ENCODE data around the gene KIFC1. TPM values are rescaled to one million over a fixed set of nuclear protein-coding genes. Genes with fewer than 3 reads are reported as not detected.

Gene KIFC1
- total RNA-seq, 4 donors from 2014 or later: 0.64 to 1.4 TPM; not detected in 2

GRCh38 chr6:33383427-33384185, 8.0 kb upstream of the KIFC1 start:
- Histone ChIP-seq H3K27me3 (no peaks in the 10 kb centered on the region), H3K9me3 (no peaks in the 10 kb centered on the region), H3K4me3 (no peak overlapping the region), H3K4me1 (no peaks in the 10 kb centered on the region), H3K27ac (no peak overlapping the region), H3K36me3 (no peaks in the 10 kb centered on the region)
- ATAC-seq (no peak), DNase-seq (no peak)
- no peak for TF ChIP-seq POLR2A (IDR thresholded peaks at IDR 0.05)
- no peak for TF ChIP-seq CTCF (IDR thresholded peaks at IDR 0.05 in 4 of 5, conservative IDR thresholded peaks at IDR 0.05 in 1 of 5)
- intact Hi-C loops (cut with DNase I; ENCODE audit: low total_unique reads): no loop called here
- in situ Hi-C loops (cut with MboI; ENCODE audit: low sequenced_read_pairs in 4 of 4): loop anchor here in 1 of 4 donors (10.0 kb wide), 1 partner anchor 61 kb away; no protein-coding TSS in a partner anchor

DNA sequence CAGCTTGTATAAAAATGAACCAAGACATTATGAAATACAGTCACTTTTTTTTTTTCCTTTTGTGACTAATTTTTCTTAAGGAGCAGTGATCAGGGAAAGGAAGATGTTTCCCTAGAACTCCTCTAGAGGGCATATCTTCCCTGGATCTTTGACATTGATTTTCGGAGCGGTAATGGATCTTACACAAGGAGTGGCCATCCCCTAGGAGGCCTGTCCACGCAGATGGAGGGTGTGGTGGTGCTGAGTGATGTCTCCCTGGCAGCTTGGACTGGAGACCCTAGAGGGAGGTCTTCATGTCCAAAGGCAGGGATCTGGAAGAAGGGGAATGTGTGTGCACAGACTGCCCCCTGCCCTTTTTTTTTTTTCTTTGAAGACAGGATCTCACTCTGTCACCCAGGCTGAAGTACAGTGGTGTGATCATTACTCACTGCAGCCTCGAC, 7.0 kb upstream of the KIFC1 start:
- intact Hi-C loops (cut with DNase I; ENCODE audit: low total_unique reads): no loop called here
- no peaks in the 10 kb centered on the region for H3K4me1 ChIP-seq
- H3K4me3 ChIP-seq: no peak overlapping the region
- TF ChIP-seq POLR2A (IDR thresholded peaks at IDR 0.05): no peak
- no peak for TF ChIP-seq CTCF (IDR thresholded peaks at IDR 0.05 in 4 of 5, conservative IDR thresholded peaks at IDR 0.05 in 1 of 5)
- H3K36me3 ChIP-seq: no peaks in the 10 kb centered on the region
- in situ Hi-C loops (cut with MboI; ENCODE audit: low sequenced_read_pairs in 4 of 4): loop anchor here in 1 of 4 donors (10.0 kb wide), 1 partner anchor 60 kb away; no protein-coding TSS in a partner anchor
- H3K27ac ChIP-seq: no peak overlapping the region
- no peaks in the 10 kb centered on the region for H3K27me3 ChIP-seq
- DNase-seq (no peak), ATAC-seq (no peak)
- no peaks in the 10 kb centered on the region for H3K9me3 ChIP-seq

DNA sequence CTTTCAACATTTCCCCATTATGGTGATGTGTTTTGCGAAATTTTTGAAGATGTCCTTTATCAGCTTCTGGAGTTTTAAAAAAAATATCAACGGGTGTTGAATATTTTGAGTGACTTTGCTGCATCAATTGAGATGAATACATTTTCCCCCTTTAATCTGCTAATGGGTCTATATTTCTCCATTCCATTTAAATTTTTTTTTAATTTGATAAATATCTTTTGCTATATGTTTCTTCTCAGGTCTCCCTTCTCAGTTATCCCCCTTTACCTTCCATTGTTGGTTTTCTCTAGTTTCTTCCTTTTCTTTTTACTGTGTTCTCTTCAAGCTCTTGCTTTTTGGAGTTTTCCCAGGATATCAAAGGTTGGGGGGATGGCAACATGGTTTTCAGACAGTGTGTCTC, 1.4 kb upstream of the KIFC1 start:
- H3K4me1 ChIP-seq: peaks cover 4 to 11% of the 10 kb centered on the region in 2 donors
- H3K9me3 ChIP-seq: no peaks in the 10 kb centered on the region
- no peak for TF ChIP-seq CTCF (IDR thresholded peaks at IDR 0.05 in 4 of 5, conservative IDR thresholded peaks at IDR 0.05 in 1 of 5)
- H3K27me3 ChIP-seq: no peaks in the 10 kb centered on the region
- in situ Hi-C loops (cut with MboI; ENCODE audit: low sequenced_read_pairs in 4 of 4) (no loop called here), intact Hi-C loops (cut with DNase I; ENCODE audit: low total_unique reads) (loop anchor here (5.0 kb wide), 1 partner anchor 182 kb away; no protein-coding TSS in a partner anchor)
- ATAC-seq (no peak), DNase-seq (no peak)
- H3K27ac ChIP-seq: peak overlapping the region; percentile 85 to 96 (median 94)
- no peaks in the 10 kb centered on the region for H3K36me3 ChIP-seq
- H3K4me3 ChIP-seq: no peak overlapping the region

GRCh38 chr6:33390767-33391277, 801 bp upstream of the KIFC1 start:
- H3K27ac ChIP-seq: peak overlapping the region; percentile 85 to 96 (median 94)
- ATAC-seq (no peak), DNase-seq (no peak)
- H3K36me3 ChIP-seq: no peaks in the 10 kb centered on the region
- H3K4me1 ChIP-seq: peaks cover 4 to 11% of the 10 kb centered on the region in 2 donors
- in situ Hi-C loops (cut with MboI; ENCODE audit: low sequenced_read_pairs in 4 of 4): no loop called here
- TF ChIP-seq POLR2A (IDR thresholded peaks at IDR 0.05) (no peak), CTCF (IDR thresholded peaks at IDR 0.05 in 4 of 5, conservative IDR thresholded peaks at IDR 0.05 in 1 of 5) (no peak)
- H3K9me3 ChIP-seq: no peaks in the 10 kb centered on the region
- intact Hi-C loops (cut with DNase I; ENCODE audit: low total_unique reads): loop anchor here (1.0 to 5.0 kb wide), 5 partner anchors 19 to 191 kb away; partner anchors contain the start of genes RXRB, SLC39A7 and ZBTB9
- H3K4me3 ChIP-seq: peak overlapping the region; percentile 36 to 61 (median 56)
- no peaks in the 10 kb centered on the region for H3K27me3 ChIP-seq

All from gastrocnemius medialis (tissue), 4 donors.